GM19468 (cell line): Measurements from ENCODE around the gene TNFSF11.

Experiments used
- ATAC-seq: cut with Tn5 transposase; IDR thresholded peaks from one replicate; pipeline ENCODE4 v1.9.1; 2021; ENCODE audit warnings: mild to moderate bottlenecking, moderate library complexity, moderate number of reproducible peaks; ENCODE audit not compliant: unreplicated experiment; ENCODE audit errors: extremely low read depth

TNFSF11 gene

DNA sequence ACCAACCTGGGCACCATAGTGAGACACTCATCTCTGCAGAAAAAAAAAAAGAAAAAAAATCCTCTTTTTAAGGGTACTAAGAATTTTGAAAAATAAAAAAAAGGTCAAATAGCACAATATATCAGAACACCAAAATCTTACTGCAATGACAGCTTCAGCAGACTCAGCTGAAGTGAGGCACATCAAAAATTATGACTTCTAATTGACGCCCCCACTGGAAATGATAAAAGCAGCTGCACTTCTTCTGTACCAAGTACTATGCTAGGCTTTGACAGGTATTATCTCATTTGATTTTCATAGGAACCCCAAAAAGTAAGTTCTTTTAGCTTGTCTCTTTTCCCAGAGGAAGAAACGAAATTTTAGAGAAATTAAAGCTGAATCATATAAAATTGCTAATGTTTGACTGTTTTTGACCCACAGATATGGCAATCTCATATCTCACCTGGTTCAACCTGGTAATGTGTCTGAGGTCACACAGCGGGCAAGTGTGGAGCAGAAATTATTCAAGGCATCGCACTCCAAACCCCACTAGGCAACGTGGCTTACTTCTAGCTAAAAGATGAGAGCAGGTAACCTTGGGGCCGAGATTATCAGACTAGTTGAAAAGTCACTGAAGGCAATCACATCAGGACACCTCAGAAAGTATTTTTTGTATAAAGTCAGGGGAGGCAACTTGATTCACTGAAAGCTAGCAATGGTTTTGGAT is 78.1 kb downstream of the TNFSF11 start:
- ATAC-seq: no peak

DNA sequence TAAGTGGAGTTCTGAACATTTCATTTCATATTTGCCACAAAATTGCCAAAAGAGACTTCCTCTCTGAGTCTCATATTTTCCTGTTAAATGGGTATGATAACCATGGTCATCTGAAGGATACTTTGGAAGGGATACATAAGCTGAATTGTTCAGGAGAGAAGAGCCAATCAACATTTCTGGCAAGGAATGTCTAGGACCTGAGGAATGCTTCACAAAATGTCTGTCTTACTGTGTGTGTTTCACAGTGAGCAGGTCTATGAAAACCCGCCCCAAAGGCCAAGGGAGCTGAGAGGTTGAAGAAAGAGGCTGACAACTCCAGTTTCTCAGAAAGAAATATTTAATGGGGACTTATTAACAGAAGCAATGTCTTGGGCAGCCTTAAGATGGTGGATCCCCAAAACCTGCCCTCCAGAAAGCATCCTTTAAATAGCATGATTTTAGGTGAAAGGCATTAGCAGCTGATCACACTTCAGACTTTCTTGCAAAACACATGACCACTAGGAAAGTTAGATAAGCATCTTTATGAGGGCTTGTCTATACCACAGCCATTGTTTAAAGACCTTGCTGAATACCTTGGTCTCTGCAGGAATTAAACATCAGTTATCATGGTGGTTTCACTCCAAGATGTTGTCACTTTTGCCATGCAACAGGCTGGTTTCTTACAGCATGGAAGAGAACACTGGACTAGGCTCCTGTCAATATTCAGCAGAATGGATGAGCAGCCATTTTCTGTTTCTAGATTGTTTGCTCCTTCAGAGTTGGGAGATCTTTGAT is 78.9 kb downstream of the TNFSF11 start:
- no peak for ATAC-seq

DNA sequence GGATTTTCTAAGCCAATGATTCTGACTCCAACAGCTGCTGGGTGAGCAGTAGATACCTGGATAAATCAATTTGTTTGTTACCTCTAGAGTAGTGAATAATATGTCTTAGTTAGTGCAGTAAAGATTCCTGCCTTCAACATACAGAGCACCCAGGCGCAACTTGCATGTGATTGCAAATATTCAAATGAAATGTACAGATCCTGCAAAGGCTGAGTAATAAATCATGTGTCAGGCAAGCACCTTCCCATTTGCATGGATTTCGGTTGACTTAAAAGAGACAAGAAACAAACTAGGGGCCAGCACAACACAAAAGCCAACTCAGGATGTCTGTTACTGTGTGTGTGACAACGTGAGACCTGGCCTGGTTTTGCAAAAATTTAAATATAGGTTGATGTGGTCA is 79.7 kb downstream of the TNFSF11 start:
- ATAC-seq: no peak

- no peak for ATAC-seq
Observed at GRCh38 chr13:42654212-42654611, 80.3 kb downstream of the TNFSF11 start.

DNA sequence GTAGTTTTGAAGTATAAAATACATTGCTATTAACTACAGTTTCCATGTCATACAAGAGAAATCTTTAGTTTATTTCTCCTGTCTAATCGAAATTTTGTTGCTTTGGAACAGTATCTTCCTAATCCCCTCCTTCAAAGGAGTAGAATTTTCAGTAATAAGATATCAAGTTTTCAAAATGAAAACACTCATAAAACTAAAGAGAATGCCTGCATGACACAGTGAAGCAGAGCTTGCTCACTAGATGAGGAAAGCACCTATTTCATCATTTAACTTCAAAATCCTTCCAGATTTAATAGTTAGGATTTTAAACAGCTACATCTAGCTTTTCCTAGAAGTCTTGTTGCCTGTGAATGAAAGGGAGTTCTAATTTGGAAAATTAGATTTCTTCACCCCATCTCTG is 80.8 kb downstream of the TNFSF11 start:
- no peak for ATAC-seq

- no peak for ATAC-seq
Observed at GRCh38 chr13:42656161-42656560, 82.2 kb downstream of the TNFSF11 start.

- no peak for ATAC-seq
Observed at GRCh38 chr13:42656958-42657357, 83.0 kb downstream of the TNFSF11 start.
